ENCODE results near the gene USP33. TPM values are rescaled to one million over a fixed set of nuclear protein-coding genes. Genes with fewer than 3 reads are reported as not detected.

USP33 gene
- total RNA-seq, 1 experiment from 2014 or later, result 51.5 TPM

DNA sequence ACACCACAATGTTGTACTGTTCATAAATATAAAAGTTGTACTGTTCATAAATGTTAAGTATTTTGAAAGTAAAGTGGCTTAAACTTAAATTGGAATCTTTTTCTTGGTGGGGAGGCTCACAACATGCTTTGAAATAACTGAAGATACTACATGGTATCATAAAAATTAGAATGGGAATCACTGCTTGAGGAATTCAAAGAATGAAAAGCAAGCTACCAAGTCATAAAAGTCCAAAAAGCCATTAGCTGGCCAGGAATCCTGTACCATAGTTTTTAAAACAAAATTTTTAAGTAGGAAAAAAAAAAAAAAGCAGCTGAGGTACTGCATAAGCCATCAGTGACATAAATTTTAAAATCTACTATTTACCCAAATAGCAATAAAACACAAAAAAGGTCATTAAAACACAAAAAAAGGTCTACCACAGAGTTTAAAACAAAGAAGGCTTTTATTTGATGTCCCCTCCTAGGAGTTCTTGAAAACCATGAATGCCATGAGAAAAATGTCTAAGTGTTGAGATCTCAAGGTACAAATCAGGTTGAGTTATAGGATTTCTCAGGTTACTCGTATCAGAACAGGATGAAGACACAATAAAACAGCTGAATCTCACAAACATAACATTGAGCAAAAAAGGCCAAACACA, 85.8 kb downstream of the USP33 start:
- no CpG with 5 or more reads among the region's 1 CpG for WGBS (ENCODE audit: extremely low coverage, insufficient read length, low lambda C conversion rate)

More for the DNA sequence above, 85.8 kb downstream of the USP33 start:
- Histone ChIP-seq H3K23me2 (ENCODE audit: insufficient read length, low read depth, low read length, poor library complexity, severe bottlenecking) (no peaks in the 10 kb centered on the region), H4K20me1 (ENCODE audit: control insufficient read depth, insufficient read depth, insufficient read length) (no peaks in the 10 kb centered on the region), H4K8ac (replicated peaks; ENCODE audit: insufficient read length, low read depth, low read length) (no peak overlapping the region), H3K56ac (ENCODE audit: insufficient read length, low read depth, low read length) (no peak overlapping the region), H3K4me1 (ENCODE audit: insufficient read depth, low read length) (no peaks in the 10 kb centered on the region; the same call in 1 of the 2 replicates), H3K23ac (ENCODE audit: insufficient read length, low read depth, low read length) (no peak overlapping the region), H3K14ac (ENCODE audit: insufficient read depth, low read length) (no peak overlapping the region), H3K4me2 (ENCODE audit: insufficient read depth, insufficient read length, low read length) (no peak overlapping the region), H2BK5ac (ENCODE audit: insufficient read length, low read length) (no peak overlapping the region), H4K91ac (ENCODE audit: insufficient read length, low read depth, low read length) (no peak overlapping the region), H3K27ac (ENCODE audit: insufficient read length, low read depth, low read length) (no peak overlapping the region), H3K27me3 (ENCODE audit: insufficient read depth, low read length) (no peaks in the 10 kb centered on the region), H2BK15ac (ENCODE audit: low read depth, low read length) (no peak overlapping the region), H2AK5ac (ENCODE audit: insufficient read length, low read length) (no peak overlapping the region), H3K9me3 (ENCODE audit: control insufficient read depth, low read depth, low read length) (no peaks in the 10 kb centered on the region), H3K79me1 (ENCODE audit: insufficient read depth, low read depth, low read length, poor library complexity, severe bottlenecking) (peaks cover 10% of the 10 kb centered on the region), H2BK20ac (ENCODE audit: low read depth, low read length, poor library complexity, severe bottlenecking) (no peak overlapping the region), H2BK12ac (ENCODE audit: insufficient read length, low read depth, low read length) (no peak overlapping the region), H3K9ac (ENCODE audit: extremely low read depth, insufficient read length, low read length) (no peak overlapping the region), H2BK120ac (ENCODE audit: low read depth, low read length, poor library complexity, severe bottlenecking) (no peak overlapping the region), H3T11ph (ENCODE audit: low read length) (no peak overlapping the region), H2AFZ (ENCODE audit: low read length) (no peak overlapping the region), H3K79me2 (ENCODE audit: insufficient read depth, low read length) (peaks cover 14% of the 10 kb centered on the region; the same call in 1 of the 2 replicates), H3K18ac (ENCODE audit: insufficient read length, low read depth, low read length) (no peak overlapping the region), H3K4ac (ENCODE audit: low read depth, low read length) (no peak overlapping the region), H4K5ac (ENCODE audit: insufficient read length, low read depth, low read length) (no peak overlapping the region)
- Mint-ChIP-seq H3K4me3 (no peak overlapping the region), H3K9me3 (no peaks in the 10 kb centered on the region), H3K27me3 (ENCODE audit: low read depth) (no peaks in the 10 kb centered on the region), H3K36me3 (ENCODE audit: insufficient read depth in 1 of 3, low read depth in 3 of 3) (peaks cover 0 to 4% (median 3%) of the 10 kb centered on the region in 3 experiments; a peak in 2 of 7 replicates), H3K4me1 (peaks cover 17 to 28% of the 10 kb centered on the region in 2 experiments), H3K27ac (peak overlapping the region in 1 of 3 experiments; percentile 62; a peak in 1 of 7 replicates)
- no peak for TF ChIP-seq CTCF (conservative IDR thresholded peaks at IDR 0.05)
- DNase-seq, result no peak

Data from H9 (cell line).